HCT116 (cell line): Measurements from ENCODE around the gene FABP3. TPM values are rescaled to one million over a fixed set of nuclear protein-coding genes. Genes with fewer than 3 reads are reported as not detected.

Source experiments
- ATAC-seq: fragments of 200-7000 bp; cut with Tn5 transposase; 2 replicates; pipeline ENCODE4 v1.9.1; 2020; ENCODE audit warnings: mild to moderate bottlenecking, moderate library complexity
- BruUV-seq: library from RNA; stranded (reverse); fragments of 400-500 nt; replicated peaks from 2 replicates; lab custom pipeline; 2021; lab: Mats Ljungman, UMichigan
- CTCF ChIA-PET: fragments of 300-600 bp; sonication (Branson Sonifier 250); formaldehyde crosslinking; loops from one replicate; lab custom pipeline; 2021; ENCODE audit warnings: antibody characterized with exemption; lab: Charles Lee
- POLR2A ChIA-PET: fragments of 300-600, 350-600 bp; sonication (Branson Sonifier 250); formaldehyde crosslinking; loops from one replicate; lab custom pipeline; 2021; ENCODE audit warnings: antibody characterized with exemption; lab: Charles Lee
- RAD21 ChIA-PET, 2 experiments: fragments of 300-600 bp; sonication (Branson Sonifier 250); formaldehyde crosslinking; loops; one replicate each; lab custom pipeline; 2023; ENCODE audit warnings: low total read pairs in 2 of 2; ENCODE audit not compliant: uncharacterized antibody in 2 of 2, unreplicated experiment in 2 of 2, low non-redundant PET in 1 of 2; lab: Charles Lee
- DNase-seq: peaks from one replicate; pipeline ENCODE4 v3.0.0-alpha.2; 2010; ENCODE audit warnings: low read depth, low spot score
- H2AFZ ChIP-seq: fragments of 200-600 bp; shearing (Covaris generic), sonication (generic); 2 replicates; pipeline ENCODE4 v1.6.1; 2017; ENCODE audit warnings: low read depth, mixed run types, mixed read lengths, antibody characterized with exemption, low read length; ENCODE audit not compliant: poor library complexity, severe bottlenecking
- H3K27ac ChIP-seq: 2 replicates; pipeline ENCODE4 v1.5.1; 2012; ENCODE audit warnings: low read depth, low read length
- H3K27me3 ChIP-seq: fragments of 200-600 bp; sonication (generic); 2 replicates; pipeline ENCODE4 v1.6.1; 2016; ENCODE audit warnings: mixed run types, low read length, mixed read lengths; ENCODE audit not compliant: insufficient read depth
- H3K36me3 ChIP-seq, 2 experiments: fragments of 200-500 bp in 1 of 2; fragments of 200-600 bp in 1 of 2; sonication (Bioruptor generic) in 1 of 2; sonication (generic) in 1 of 2; 2 replicates each; pipeline versions ENCODE4 v1.5.1 to v1.6.1; 2014 to 2016; ENCODE audit warnings: low read length in 2 of 2, inconsistent platforms in 1 of 2, mixed read lengths in 1 of 2, mixed run types in 1 of 2; ENCODE audit not compliant: insufficient read depth in 2 of 2, control insufficient read depth in 1 of 2
- H3K4me1 ChIP-seq, 2 experiments: fragments of 200-600 bp in 1 of 2; sonication (generic) in 1 of 2; 2 replicates each; pipeline versions ENCODE4 v1.5.1 to v1.6.1; 2012 to 2017; ENCODE audit warnings: low read length in 2 of 2, inconsistent platforms in 1 of 2, mild to moderate bottlenecking in 1 of 2, mixed read lengths in 1 of 2, mixed run types in 1 of 2, moderate library complexity in 1 of 2; ENCODE audit not compliant: insufficient read depth in 2 of 2, control insufficient read depth in 1 of 2
- H3K4me2 ChIP-seq: fragments of 200-600 bp; sonication (generic); 2 replicates; pipeline ENCODE4 v1.6.1; 2017; ENCODE audit warnings: mixed run types, low read length, mixed read lengths
- H3K4me3 ChIP-seq, 2 experiments: fragments of 200-600 bp in 1 of 2; sonication (generic) in 1 of 2; replicated peaks in 1 of 2; 2 replicates each; pipeline ENCODE4 v1.5.1; 2011 to 2016; ENCODE audit warnings: low read length in 2 of 2, control low read depth in 1 of 2, low read depth in 1 of 2, mild to moderate bottlenecking in 1 of 2, mixed read lengths in 1 of 2, mixed run types in 1 of 2
- H3K79me2 ChIP-seq: fragments of 200-600 bp; sonication (generic); 2 replicates; pipeline ENCODE4 v1.6.1; 2017; ENCODE audit warnings: mild to moderate bottlenecking, mixed run types, low read length, moderate library complexity, mixed read lengths; ENCODE audit not compliant: insufficient read depth
- H3K9ac ChIP-seq: fragments of 200-600 bp; sonication (generic); 2 replicates; pipeline ENCODE4 v1.6.1; 2016; ENCODE audit warnings: low read length, mixed read lengths
- H3K9me2 ChIP-seq: fragments of 200-600 bp; sonication (generic), shearing (Covaris generic); 2 replicates; pipeline ENCODE4 v1.6.1; 2017; ENCODE audit warnings: mixed run types, mild to moderate bottlenecking, moderate library complexity; ENCODE audit not compliant: insufficient read depth
- H3K9me3 ChIP-seq, 2 experiments: fragments of 200-500 bp in 1 of 2; fragments of 200-600 bp in 1 of 2; sonication (Bioruptor generic) in 1 of 2; sonication (generic) in 1 of 2; 2 replicates each; pipeline ENCODE4 v1.6.1; 2014 to 2017; ENCODE audit warnings: low read length in 2 of 2, mixed read lengths in 2 of 2, inconsistent platforms in 1 of 2, low read depth in 1 of 2, mild to moderate bottlenecking in 1 of 2, mixed run types in 1 of 2, moderate library complexity in 1 of 2; ENCODE audit not compliant: control insufficient read depth in 1 of 2, insufficient read depth in 1 of 2
- H4K20me1 ChIP-seq: fragments of 200-600 bp; sonication (generic), shearing (Covaris generic); 2 replicates; pipeline ENCODE4 v1.6.1; 2017; ENCODE audit warnings: mixed run types, mild to moderate bottlenecking, moderate library complexity; ENCODE audit not compliant: insufficient read depth
- ATF3 ChIP-seq: IDR thresholded peaks from 2 replicates; pipeline ENCODE4 v1.6.1; 2012
- CEBPB ChIP-seq: IDR thresholded peaks from 2 replicates; pipeline ENCODE4 v1.6.1; 2012; ENCODE audit warnings: low read depth
- CTCF ChIP-seq, 3 experiments: fragments of 200-600 bp in 1 of 3; sonication (generic) in 1 of 3; IDR thresholded peaks in 2 of 3; conservative IDR thresholded peaks in 1 of 3; 2 replicates each; pipeline ENCODE4 v1.5.1; 2012 to 2017; ENCODE audit warnings: low read depth in 2 of 3, low read length in 2 of 3, antibody characterized with exemption in 1 of 3, borderline replicate concordance in 1 of 3, control low read depth in 1 of 3, mild to moderate bottlenecking in 1 of 3, mixed read lengths in 1 of 3, mixed run types in 1 of 3, moderate library complexity in 1 of 3; ENCODE audit not compliant: insufficient read depth in 1 of 3
- EGR1 ChIP-seq: IDR thresholded peaks from 2 replicates; pipeline ENCODE4 v1.6.1; 2012; ENCODE audit warnings: low read depth
- ELF1 ChIP-seq: IDR thresholded peaks from 2 replicates; pipeline ENCODE4 v1.6.1; 2012; ENCODE audit warnings: low read depth, borderline replicate concordance
- EZH2 ChIP-seq: fragments of 200-600 bp; sonication (generic); IDR thresholded peaks from 2 replicates; pipeline ENCODE4 v1.6.1; 2017; ENCODE audit warnings: antibody characterized with exemption, mixed run types
- EZH2phosphoT487 ChIP-seq: fragments of 200-600 bp; IDR thresholded peaks from 2 replicates; pipeline ENCODE4 v1.6.1; 2018; ENCODE audit warnings: antibody characterized with exemption, borderline replicate concordance
- JUND ChIP-seq: IDR thresholded peaks from 2 replicates; pipeline ENCODE4 v1.6.1; 2012
- POLR2AphosphoS5 ChIP-seq: IDR thresholded peaks from 2 replicates; pipeline ENCODE4 v1.6.1; 2011; ENCODE audit warnings: mild to moderate bottlenecking, low read depth, low read length, moderate library complexity
- RAD21 ChIP-seq: IDR thresholded peaks from 2 replicates; pipeline ENCODE4 v1.6.1; 2012; ENCODE audit warnings: low read depth, mild to moderate bottlenecking
- REST ChIP-seq: IDR thresholded peaks from 2 replicates; pipeline ENCODE4 v1.6.1; 2012; ENCODE audit warnings: low read depth
- SIN3A ChIP-seq: IDR thresholded peaks from 2 replicates; pipeline ENCODE4 v1.6.1; 2012; ENCODE audit warnings: low read depth
- SRF ChIP-seq: IDR thresholded peaks from 2 replicates; pipeline ENCODE4 v1.6.1; 2012; ENCODE audit warnings: low read depth
- TCF7L2 ChIP-seq: IDR thresholded peaks from 2 replicates; pipeline ENCODE4 v1.7.0; 2011; ENCODE audit warnings: borderline replicate concordance, inconsistent platforms; ENCODE audit not compliant: insufficient read depth, insufficient read length; ENCODE audit errors: extremely low read depth
- YY1 ChIP-seq: IDR thresholded peaks from 2 replicates; pipeline ENCODE4 v1.6.1; 2011; ENCODE audit warnings: low read length, low read depth, moderate library complexity, mild to moderate bottlenecking; ENCODE audit not compliant: insufficient replicate concordance; ENCODE audit errors: extremely low read depth
- ZNF274 ChIP-seq: fragments of 200-500 bp; sonication (Bioruptor generic); IDR thresholded peaks from 2 replicates; pipeline ENCODE4 v1.6.1; 2014; ENCODE audit warnings: mild to moderate bottlenecking, low read depth, low read length, inconsistent platforms
- intact Hi-C: fragments of 100-400 bp; cut with micrococcal nuclease; formaldehyde crosslinking; loops from 2 replicates; pipeline ENCODE4 v1.10.0; 2022
- total RNA-seq: library from RNA; stranded (reverse); gene quantifications from one replicate; pipeline ENCODE4 v1.2.1, GENCODE V29; 2021; ENCODE audit not compliant: unreplicated experiment
- TF ChIP-seq, protein P1 (sequence below): IDR thresholded peaks from 2 replicates; pipeline ENCODE4 v1.6.1; 2011; ENCODE audit warnings: mild to moderate bottlenecking, low read length, moderate library complexity; ENCODE audit not compliant: insufficient replicate concordance; ENCODE audit errors: extremely low read depth
- TF ChIP-seq, protein P2 (sequence below): IDR thresholded peaks from 2 replicates; pipeline ENCODE4 v1.6.1; 2012

Gene FABP3
- total RNA-seq, 1 experiment from 2014 or later = not detected

DNA sequence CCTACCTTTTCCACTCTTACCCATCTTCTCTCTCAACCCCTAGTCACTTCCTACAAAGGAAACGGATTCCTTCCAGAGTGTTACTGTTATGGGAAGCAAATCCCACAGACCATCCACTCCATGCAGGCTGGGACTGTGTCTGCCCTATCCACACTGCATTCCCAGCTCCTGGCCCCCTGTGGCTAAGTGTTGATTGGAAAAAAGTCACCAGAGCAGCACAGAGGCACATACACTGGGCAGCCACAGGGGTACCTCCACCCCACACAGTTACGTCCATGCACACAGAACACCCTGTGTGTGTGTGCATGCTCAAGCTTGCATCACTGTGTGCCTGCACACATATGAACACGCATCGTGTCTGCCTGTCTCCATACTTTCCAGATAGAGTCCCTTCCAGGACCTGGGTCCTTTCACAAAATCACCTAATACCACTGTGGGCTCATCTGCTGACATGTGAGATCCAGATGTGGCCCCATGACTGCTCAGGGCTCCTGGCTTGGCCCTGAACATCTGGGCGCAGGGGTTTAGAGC, 36.0 kb upstream of the FABP3 start:
- H3K4me3 ChIP-seq = no peak overlapping the region
- H3K27me3 ChIP-seq = no peaks in the 10 kb centered on the region
- H3K9me2 ChIP-seq = no peaks in the 10 kb centered on the region
- no peaks in the 10 kb centered on the region for H3K9me3 ChIP-seq
- ChIA-PET POLR2A (no interaction called here), RAD21 (no interaction called here), CTCF (interaction anchor here (0.8 to 1.5 kb wide), 2 partner anchors 12 to 14 kb away, joined by 3 to 6 read pairs; no protein-coding TSS in a partner anchor)
- no peak overlapping the region for H3K27ac ChIP-seq
- H4K20me1 ChIP-seq = no peaks in the 10 kb centered on the region
- no peak for DNase-seq
- ATAC-seq = no peak
- TF ChIP-seq SIN3A = no peak
- no peak for TF ChIP-seq ELF1
- no peak for TF ChIP-seq SRF
- no peak for TF ChIP-seq EZH2phosphoT487
- no peak for TF ChIP-seq EZH2
- TF ChIP-seq POLR2AphosphoS5 = no peak
- no peak for TF ChIP-seq ZNF274
- no peak for TF ChIP-seq ATF3
- TF ChIP-seq RAD21 = no peak
- no peak for TF ChIP-seq YY1
- TF ChIP-seq TCF7L2 = no peak
- TF ChIP-seq, protein P1, sequence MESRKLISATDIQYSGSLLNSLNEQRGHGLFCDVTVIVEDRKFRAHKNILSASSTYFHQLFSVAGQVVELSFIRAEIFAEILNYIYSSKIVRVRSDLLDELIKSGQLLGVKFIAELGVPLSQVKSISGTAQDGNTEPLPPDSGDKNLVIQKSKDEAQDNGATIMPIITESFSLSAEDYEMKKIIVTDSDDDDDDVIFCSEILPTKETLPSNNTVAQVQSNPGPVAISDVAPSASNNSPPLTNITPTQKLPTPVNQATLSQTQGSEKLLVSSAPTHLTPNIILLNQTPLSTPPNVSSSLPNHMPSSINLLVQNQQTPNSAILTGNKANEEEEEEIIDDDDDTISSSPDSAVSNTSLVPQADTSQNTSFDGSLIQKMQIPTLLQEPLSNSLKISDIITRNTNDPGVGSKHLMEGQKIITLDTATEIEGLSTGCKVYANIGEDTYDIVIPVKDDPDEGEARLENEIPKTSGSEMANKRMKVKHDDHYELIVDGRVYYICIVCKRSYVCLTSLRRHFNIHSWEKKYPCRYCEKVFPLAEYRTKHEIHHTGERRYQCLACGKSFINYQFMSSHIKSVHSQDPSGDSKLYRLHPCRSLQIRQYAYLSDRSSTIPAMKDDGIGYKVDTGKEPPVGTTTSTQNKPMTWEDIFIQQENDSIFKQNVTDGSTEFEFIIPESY = no peak
- TF ChIP-seq REST = no peak
- no peak for TF ChIP-seq JUND
- TF ChIP-seq, protein P2, sequence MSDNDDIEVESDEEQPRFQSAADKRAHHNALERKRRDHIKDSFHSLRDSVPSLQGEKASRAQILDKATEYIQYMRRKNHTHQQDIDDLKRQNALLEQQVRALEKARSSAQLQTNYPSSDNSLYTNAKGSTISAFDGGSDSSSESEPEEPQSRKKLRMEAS = no peak
- TF ChIP-seq CEBPB = no peak
- no peak for TF ChIP-seq EGR1
- no peak for TF ChIP-seq CTCF (IDR thresholded peaks at IDR 0.05 in 2 of 3, conservative IDR thresholded peaks at IDR 0.05 in 1 of 3; ENCODE audit: borderline replicate concordance in 1 of 3, insufficient read depth in 1 of 3, low read depth in 2 of 3, low read length in 2 of 3)
- TF ChIP-seq, all 23 proteins: peak for 0
- intact Hi-C loops = no loop called here
- Histone ChIP-seq H3K79me2 (peaks cover 7% of the 10 kb centered on the region; the same call in 1 of the 2 replicates), H3K4me2 (no peak overlapping the region), H3K4me1 (peaks cover 2 to 9% of the 10 kb centered on the region in 2 experiments; a peak in 3 of 4 replicates), H3K36me3 (no peaks in the 10 kb centered on the region), H2AFZ (no peak overlapping the region), H3K9ac (no peak overlapping the region)
- no TSS peak for BruUV-seq
